CD4-positive, alpha-beta T cell (primary cell): ENCODE measurements around the gene MAPT. TPM values are rescaled to one million over a fixed set of nuclear protein-coding genes. Genes with fewer than 3 reads are reported as not detected.

Experiments
- ATAC-seq: fragments of 200-7000 bp; cut with Tn5 transposase; one replicate; pipeline ENCODE4 v1.10.0; 2022; ENCODE audit warnings: mild to moderate bottlenecking; ENCODE audit not compliant: poor library complexity
- CTCF ChIA-PET: fragments of 350-600 bp; sonication (Branson Sonifier 250); formaldehyde crosslinking; loops from one replicate; lab custom pipeline; 2021; ENCODE audit warnings: antibody characterized with exemption, inconsistent platforms; lab: Charles Lee
- POLR2A ChIA-PET: fragments of 350-600 bp; sonication (Branson Sonifier 250); formaldehyde crosslinking; loops from one replicate; lab custom pipeline; 2021; ENCODE audit warnings: antibody characterized with exemption, inconsistent platforms; lab: Charles Lee
- DNase-seq, 14 experiments: peaks; one replicate each; pipeline ENCODE4 v3.0.0-alpha.2; 2013 to 2020; ENCODE audit warnings: mixed read lengths in 2 of 14
- H3K27ac ChIP-seq, 2 donors: one replicate each; pipeline versions ENCODE4 v1.5.1 to v1.7.0; 2013; ENCODE audit warnings: low read length in 2 of 2, low read depth in 1 of 2, mild to moderate bottlenecking in 1 of 2
- H3K27me3 ChIP-seq, 2 experiments: 1 replicate in 1 of 2; 2 replicates in 1 of 2; pipeline versions ENCODE4 v1.6.1 to v1.7.0; 2013; ENCODE audit warnings: low read length in 2 of 2, control low read depth in 1 of 2, mild to moderate bottlenecking in 1 of 2, moderate library complexity in 1 of 2; ENCODE audit not compliant: insufficient read depth in 2 of 2, control insufficient read depth in 1 of 2
- H3K36me3 ChIP-seq: one replicate; pipeline ENCODE4 v1.6.1; 2013; ENCODE audit warnings: low read length, control low read depth; ENCODE audit not compliant: insufficient read depth
- H3K4me1 ChIP-seq: one replicate; pipeline ENCODE4 v1.6.1; 2013; ENCODE audit warnings: low read length, control low read depth; ENCODE audit not compliant: insufficient read depth
- H3K4me3 ChIP-seq: one replicate; pipeline ENCODE4 v1.5.1; 2013; ENCODE audit warnings: mild to moderate bottlenecking, low read length, moderate library complexity
- H3K9me3 ChIP-seq, 2 experiments: 1 replicate in 1 of 2; 2 replicates in 1 of 2; pipeline versions ENCODE4 v1.6.1 to v1.7.0; 2013; ENCODE audit warnings: low read length in 2 of 2, mild to moderate bottlenecking in 2 of 2, control low read depth in 1 of 2, moderate library complexity in 1 of 2; ENCODE audit not compliant: control insufficient read depth in 1 of 2, insufficient read depth in 1 of 2
- H3K27ac Mint-ChIP-seq: one replicate; pipeline ENCODE4 v1.8.0; 2020; ENCODE audit warnings: mixed read lengths
- H3K27me3 Mint-ChIP-seq: one replicate; pipeline ENCODE4 v1.8.0; 2021; ENCODE audit warnings: mixed read lengths
- H3K36me3 Mint-ChIP-seq: one replicate; pipeline ENCODE4 v1.8.0; 2021; ENCODE audit warnings: low read depth, mixed read lengths
- H3K4me1 Mint-ChIP-seq: one replicate; pipeline ENCODE4 v1.8.0; 2021; ENCODE audit warnings: low read depth, mixed read lengths
- H3K4me3 Mint-ChIP-seq: one replicate; pipeline ENCODE4 v1.8.0; 2020; ENCODE audit warnings: mild to moderate bottlenecking, mixed read lengths
- H3K9me3 Mint-ChIP-seq: one replicate; pipeline ENCODE4 v1.8.0; 2020; ENCODE audit warnings: mixed read lengths
- intact Hi-C, 2 experiments: fragments of 100-400 bp; cut with DNase I in 1 of 2; cut with micrococcal nuclease in 1 of 2; formaldehyde crosslinking; loops; one replicate each; pipeline versions ENCODE4 v1.15.1 to v1.9.0; 2023 to 2025; cut with DNase I, micrococcal nuclease
- total RNA-seq, 174 experiments: library from RNA in 2 of 174; stranded (reverse) in 2 of 174; gene quantifications; one replicate each; pipeline ENCODE4 v1.2.3 and lab custom pipeline; 2021 to 2026
- TF ChIP-seq, protein P1 (sequence below): fragments of 200-600 bp; IDR thresholded peaks from one replicate; pipeline ENCODE4 v1.8.0; 2022; ENCODE audit warnings: antibody characterized with exemption, mild to moderate bottlenecking

The MAPT gene
- total RNA-seq, 2 experiments from 2014 or later = 0.41 to 0.53 TPM

DNA sequence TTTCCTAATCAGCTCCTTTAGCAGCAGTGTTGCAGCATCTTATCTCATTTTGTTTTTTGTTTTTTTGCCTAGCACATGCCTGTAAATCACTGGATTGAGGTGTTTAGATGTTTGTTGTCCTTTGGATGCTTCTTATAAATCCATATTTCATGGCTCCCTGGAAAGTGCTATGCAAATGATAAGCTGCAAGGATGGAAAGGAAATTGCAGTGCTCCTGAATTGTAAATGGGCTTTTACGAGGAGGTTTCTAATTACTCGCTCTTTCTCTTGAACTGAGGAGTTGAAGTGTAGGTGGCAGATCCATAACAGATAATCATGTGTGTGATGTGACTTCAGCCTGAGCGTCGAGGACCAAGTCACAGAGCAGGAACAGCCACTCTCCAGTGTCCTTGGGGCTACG, 45.0 kb downstream of the MAPT start:
- POLR2A ChIA-PET = no interaction called here
- H3K36me3 ChIP-seq = no peaks in the 10 kb centered on the region
- H3K27ac ChIP-seq = no peak overlapping the region
- H3K27ac Mint-ChIP-seq = no peak overlapping the region
- no peaks in the 10 kb centered on the region for H3K9me3 ChIP-seq
- peaks cover 47% of the 10 kb centered on the region for H3K27me3 Mint-ChIP-seq
- no peaks in the 10 kb centered on the region for H3K4me1 ChIP-seq
- no peaks in the 10 kb centered on the region for H3K4me1 Mint-ChIP-seq
- TF ChIP-seq, protein P1, sequence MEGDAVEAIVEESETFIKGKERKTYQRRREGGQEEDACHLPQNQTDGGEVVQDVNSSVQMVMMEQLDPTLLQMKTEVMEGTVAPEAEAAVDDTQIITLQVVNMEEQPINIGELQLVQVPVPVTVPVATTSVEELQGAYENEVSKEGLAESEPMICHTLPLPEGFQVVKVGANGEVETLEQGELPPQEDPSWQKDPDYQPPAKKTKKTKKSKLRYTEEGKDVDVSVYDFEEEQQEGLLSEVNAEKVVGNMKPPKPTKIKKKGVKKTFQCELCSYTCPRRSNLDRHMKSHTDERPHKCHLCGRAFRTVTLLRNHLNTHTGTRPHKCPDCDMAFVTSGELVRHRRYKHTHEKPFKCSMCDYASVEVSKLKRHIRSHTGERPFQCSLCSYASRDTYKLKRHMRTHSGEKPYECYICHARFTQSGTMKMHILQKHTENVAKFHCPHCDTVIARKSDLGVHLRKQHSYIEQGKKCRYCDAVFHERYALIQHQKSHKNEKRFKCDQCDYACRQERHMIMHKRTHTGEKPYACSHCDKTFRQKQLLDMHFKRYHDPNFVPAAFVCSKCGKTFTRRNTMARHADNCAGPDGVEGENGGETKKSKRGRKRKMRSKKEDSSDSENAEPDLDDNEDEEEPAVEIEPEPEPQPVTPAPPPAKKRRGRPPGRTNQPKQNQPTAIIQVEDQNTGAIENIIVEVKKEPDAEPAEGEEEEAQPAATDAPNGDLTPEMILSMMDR = no peak
- H3K4me3 Mint-ChIP-seq = no peak overlapping the region
- intact Hi-C loops = no loop called here
- H3K4me3 ChIP-seq = no peak overlapping the region
- DNase-seq = no peak
- no peaks in the 10 kb centered on the region for H3K36me3 Mint-ChIP-seq
- H3K27me3 ChIP-seq = peaks cover 0 to 2% of the 10 kb centered on the region in 2 experiments
- no peak for ATAC-seq
- H3K9me3 Mint-ChIP-seq = no peaks in the 10 kb centered on the region
- CTCF ChIA-PET = no interaction called here

GRCh38 chr17:45940293-45940692, 45.9 kb downstream of the MAPT start:
- Mint-ChIP-seq H3K9me3 (no peaks in the 10 kb centered on the region), H3K4me3 (no peak overlapping the region), H3K27ac (no peak overlapping the region), H3K27me3 (peaks cover 47% of the 10 kb centered on the region), H3K4me1 (no peaks in the 10 kb centered on the region), H3K36me3 (no peaks in the 10 kb centered on the region)
- intact Hi-C loops = no loop called here
- DNase-seq (no peak), ATAC-seq (no peak)
- H3K36me3 ChIP-seq = no peaks in the 10 kb centered on the region
- ChIA-PET POLR2A (no interaction called here), CTCF (no interaction called here)
- no peaks in the 10 kb centered on the region for H3K9me3 ChIP-seq
- H3K27ac ChIP-seq = no peak overlapping the region
- peaks cover 0 to 2% of the 10 kb centered on the region in 2 experiments for H3K27me3 ChIP-seq
- H3K4me1 ChIP-seq = no peaks in the 10 kb centered on the region
- no peak overlapping the region for H3K4me3 ChIP-seq
- TF ChIP-seq, protein P1 = no peak

DNA sequence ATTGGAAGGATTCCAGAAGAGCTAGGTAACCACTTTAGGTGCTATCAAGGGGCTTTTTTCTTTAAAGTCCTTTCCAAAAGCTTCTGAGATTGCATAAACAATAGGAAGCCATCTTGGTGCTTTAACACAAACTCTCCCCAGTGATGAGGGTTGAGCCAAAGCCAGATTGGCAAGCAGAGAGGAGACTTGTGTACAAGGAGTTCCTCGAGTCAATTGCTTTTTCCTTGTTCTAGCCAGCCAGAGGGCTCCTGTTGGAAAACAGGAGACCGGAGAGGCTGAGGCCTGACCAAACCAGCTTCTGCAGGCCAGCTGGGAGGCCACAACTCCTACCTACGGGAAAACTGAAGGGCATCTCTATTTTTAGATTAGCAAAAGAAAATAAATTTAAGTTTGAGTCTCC, 46.5 kb downstream of the MAPT start:
- ChIA-PET CTCF (no interaction called here), POLR2A (no interaction called here)
- intact Hi-C loops = no loop called here
- no peaks in the 10 kb centered on the region for H3K9me3 ChIP-seq
- Mint-ChIP-seq H3K36me3 (no peaks in the 10 kb centered on the region), H3K27ac (no peak overlapping the region), H3K27me3 (peaks cover 42% of the 10 kb centered on the region), H3K4me1 (no peaks in the 10 kb centered on the region), H3K4me3 (no peak overlapping the region), H3K9me3 (no peaks in the 10 kb centered on the region)
- DNase-seq (no peak), ATAC-seq (no peak)
- H3K27ac ChIP-seq = no peak overlapping the region
- no peaks in the 10 kb centered on the region for H3K36me3 ChIP-seq
- no peaks in the 10 kb centered on the region for H3K4me1 ChIP-seq
- TF ChIP-seq, protein P1 = no peak
- H3K27me3 ChIP-seq = peaks cover 0 to 2% of the 10 kb centered on the region in 2 experiments
- H3K4me3 ChIP-seq = no peak overlapping the region
